ENCODE results near the gene TYRP1. TPM values are rescaled to one million over a fixed set of nuclear protein-coding genes. Genes with fewer than 3 reads are reported as not detected.
"Not testable (repeated sequence)": the region's sequence is repeated elsewhere in the genome, so short reads cannot be mapped to it uniquely, and the experiment has no call there.

The TYRP1 gene
- total RNA-seq, 2 donors from 2014 or later = not detected

GRCh38 chr9:12674961-12675360, 18.2 kb upstream of the TYRP1 start:
- H3K36me3 Mint-ChIP-seq (ENCODE audit: insufficient read depth in 2 of 2) = no peaks in the 10 kb centered on the region
- ATAC-seq (replicated peaks in 1 of 2) = no peak
- no peaks in the 10 kb centered on the region for H3K27me3 Mint-ChIP-seq (ENCODE audit: low read depth)
- no peak overlapping the region for H3K4me3 Mint-ChIP-seq
- no peak overlapping the region for H3K27ac Mint-ChIP-seq
- H3K9me3 Mint-ChIP-seq = peaks cover 3% of the 10 kb centered on the region in 2 donors
- no peak for DNase-seq
- no peaks in the 10 kb centered on the region for H3K4me1 Mint-ChIP-seq (ENCODE audit: low read depth)

- not testable (repeated sequence) for H3K36me3 Mint-ChIP-seq (ENCODE audit: insufficient read depth in 2 of 2); H3K4me3 Mint-ChIP-seq; DNase-seq; H3K27ac Mint-ChIP-seq; H3K9me3 Mint-ChIP-seq; H3K4me1 Mint-ChIP-seq (ENCODE audit: low read depth); ATAC-seq (replicated peaks in 1 of 2); H3K27me3 Mint-ChIP-seq (ENCODE audit: low read depth)
Measured at GRCh38 chr9:12677462-12678126, 15.6 kb upstream of the TYRP1 start.

GRCh38 chr9:12680341-12680740, 12.8 kb upstream of the TYRP1 start:
- H3K9me3 Mint-ChIP-seq = peaks cover 8 to 11% of the 10 kb centered on the region in 2 donors
- H3K4me1 Mint-ChIP-seq (ENCODE audit: low read depth) = no peaks in the 10 kb centered on the region
- no peaks in the 10 kb centered on the region for H3K36me3 Mint-ChIP-seq (ENCODE audit: insufficient read depth in 2 of 2)
- no peaks in the 10 kb centered on the region for H3K27me3 Mint-ChIP-seq (ENCODE audit: low read depth)
- H3K27ac Mint-ChIP-seq = no peak overlapping the region
- DNase-seq (no peak), ATAC-seq (replicated peaks in 1 of 2) (no peak)
- H3K4me3 Mint-ChIP-seq = no peak overlapping the region

GRCh38 chr9:12680757-12681156, 12.4 kb upstream of the TYRP1 start:
- Mint-ChIP-seq H3K27me3 (ENCODE audit: low read depth) (no peaks in the 10 kb centered on the region), H3K9me3 (peaks cover 8 to 11% of the 10 kb centered on the region in 2 donors), H3K36me3 (ENCODE audit: insufficient read depth in 2 of 2) (no peaks in the 10 kb centered on the region), H3K4me1 (ENCODE audit: low read depth) (no peaks in the 10 kb centered on the region), H3K4me3 (no peak overlapping the region), H3K27ac (no peak overlapping the region)
- no peak for ATAC-seq (replicated peaks in 1 of 2)
- no peak for DNase-seq

GRCh38 chr9:12681620-12682019, 11.6 kb upstream of the TYRP1 start:
- no peak for ATAC-seq (replicated peaks in 1 of 2)
- Mint-ChIP-seq H3K36me3 (ENCODE audit: insufficient read depth in 2 of 2) (no peaks in the 10 kb centered on the region), H3K4me3 (no peak overlapping the region), H3K9me3 (peaks cover 8 to 11% of the 10 kb centered on the region in 2 donors), H3K27me3 (ENCODE audit: low read depth) (no peaks in the 10 kb centered on the region), H3K4me1 (ENCODE audit: low read depth) (no peaks in the 10 kb centered on the region), H3K27ac (no peak overlapping the region)
- no peak for DNase-seq

GRCh38 chr9:12684974-12685373, 8.2 kb upstream of the TYRP1 start:
- peaks cover 7 to 9% of the 10 kb centered on the region in 2 donors for H3K9me3 Mint-ChIP-seq
- H3K27ac Mint-ChIP-seq = no peak overlapping the region
- H3K4me3 Mint-ChIP-seq = no peak overlapping the region
- no peak for DNase-seq
- H3K36me3 Mint-ChIP-seq (ENCODE audit: insufficient read depth in 2 of 2) = no peaks in the 10 kb centered on the region
- no peak for ATAC-seq (replicated peaks in 1 of 2)
- H3K4me1 Mint-ChIP-seq (ENCODE audit: low read depth) = no peaks in the 10 kb centered on the region
- H3K27me3 Mint-ChIP-seq (ENCODE audit: low read depth) = no peaks in the 10 kb centered on the region

GRCh38 chr9:12689233-12689632, 4.0 kb upstream of the TYRP1 start:
- ATAC-seq (replicated peaks in 1 of 2) (no peak), DNase-seq (no peak)
- Mint-ChIP-seq H3K36me3 (ENCODE audit: insufficient read depth in 2 of 2) (no peaks in the 10 kb centered on the region), H3K4me3 (no peak overlapping the region), H3K9me3 (peaks cover 5 to 8% of the 10 kb centered on the region in 2 donors), H3K27me3 (ENCODE audit: low read depth) (no peaks in the 10 kb centered on the region), H3K27ac (no peak overlapping the region), H3K4me1 (ENCODE audit: low read depth) (no peaks in the 10 kb centered on the region)

GRCh38 chr9:12694013-12694412, 828 bp downstream of the TYRP1 start:
- Mint-ChIP-seq H3K4me1 (ENCODE audit: low read depth) (no peaks in the 10 kb centered on the region), H3K27me3 (ENCODE audit: low read depth) (no peaks in the 10 kb centered on the region)

GRCh38 chr9:12695474-12695873, 2.3 kb downstream of the TYRP1 start:
- DNase-seq (no peak), ATAC-seq (replicated peaks in 1 of 2) (no peak)
- H3K9me3 Mint-ChIP-seq = peaks cover 6 to 11% of the 10 kb centered on the region in 2 donors
- no peaks in the 10 kb centered on the region for H3K4me1 Mint-ChIP-seq (ENCODE audit: low read depth)
- no peaks in the 10 kb centered on the region for H3K36me3 Mint-ChIP-seq (ENCODE audit: insufficient read depth in 2 of 2)
- no peak overlapping the region for H3K27ac Mint-ChIP-seq
- H3K4me3 Mint-ChIP-seq = no peak overlapping the region
- H3K27me3 Mint-ChIP-seq (ENCODE audit: low read depth) = no peaks in the 10 kb centered on the region

More at GRCh38 chr9:12694013-12694412, 828 bp downstream of the TYRP1 start:
- Mint-ChIP-seq H3K4me3 (no peak overlapping the region), H3K27ac (no peak overlapping the region), H3K36me3 (ENCODE audit: insufficient read depth in 2 of 2) (no peaks in the 10 kb centered on the region), H3K9me3 (peaks cover 7% of the 10 kb centered on the region in 2 donors)
- no peak for DNase-seq
- no peak for ATAC-seq (replicated peaks in 1 of 2)

- Mint-ChIP-seq H3K4me1 (ENCODE audit: low read depth) (no peaks in the 10 kb centered on the region), H3K36me3 (ENCODE audit: insufficient read depth in 2 of 2) (no peaks in the 10 kb centered on the region), H3K9me3 (peaks cover 5 to 9% of the 10 kb centered on the region in 2 donors), H3K27ac (no peak overlapping the region), H3K4me3 (no peak overlapping the region), H3K27me3 (ENCODE audit: low read depth) (no peaks in the 10 kb centered on the region)
- ATAC-seq (replicated peaks in 1 of 2) = no peak
- no peak for DNase-seq
Measured at GRCh38 chr9:12696931-12697622, 3.9 kb downstream of the TYRP1 start.

GRCh38 chr9:12697719-12698118, 4.5 kb downstream of the TYRP1 start:
- H3K4me1 Mint-ChIP-seq (ENCODE audit: low read depth) = no peaks in the 10 kb centered on the region
- no peak for ATAC-seq (replicated peaks in 1 of 2)
- DNase-seq = no peak

GRCh38 chr9:12698266-12698665, 5.1 kb downstream of the TYRP1 start:
- peaks cover 5 to 7% of the 10 kb centered on the region in 2 donors for H3K9me3 Mint-ChIP-seq
- DNase-seq (no peak), ATAC-seq (replicated peaks in 1 of 2) (no peak)
- H3K36me3 Mint-ChIP-seq (ENCODE audit: insufficient read depth in 2 of 2) = no peaks in the 10 kb centered on the region
- H3K4me1 Mint-ChIP-seq (ENCODE audit: low read depth) = no peaks in the 10 kb centered on the region
- H3K27ac Mint-ChIP-seq = no peak overlapping the region
- no peak overlapping the region for H3K4me3 Mint-ChIP-seq
- no peaks in the 10 kb centered on the region for H3K27me3 Mint-ChIP-seq (ENCODE audit: low read depth)

More at GRCh38 chr9:12697719-12698118, 4.5 kb downstream of the TYRP1 start:
- peaks cover 5 to 9% of the 10 kb centered on the region in 2 donors for H3K9me3 Mint-ChIP-seq
- H3K4me3 Mint-ChIP-seq = no peak overlapping the region
- H3K27me3 Mint-ChIP-seq (ENCODE audit: low read depth) = no peaks in the 10 kb centered on the region
- H3K27ac Mint-ChIP-seq = no peak overlapping the region
- no peaks in the 10 kb centered on the region for H3K36me3 Mint-ChIP-seq (ENCODE audit: insufficient read depth in 2 of 2)

GRCh38 chr9:12698986-12699385, 5.8 kb downstream of the TYRP1 start:
- ATAC-seq (replicated peaks in 1 of 2) = no peak
- H3K4me3 Mint-ChIP-seq = no peak overlapping the region
- H3K36me3 Mint-ChIP-seq (ENCODE audit: insufficient read depth in 2 of 2) = no peaks in the 10 kb centered on the region
- peaks cover 5 to 7% of the 10 kb centered on the region in 2 donors for H3K9me3 Mint-ChIP-seq
- no peaks in the 10 kb centered on the region for H3K27me3 Mint-ChIP-seq (ENCODE audit: low read depth)
- no peak overlapping the region for H3K27ac Mint-ChIP-seq
- DNase-seq = no peak
- no peaks in the 10 kb centered on the region for H3K4me1 Mint-ChIP-seq (ENCODE audit: low read depth)
